Lung (tissue), 12 donors: ENCODE data around the gene DNAH17. TPM values are rescaled to one million over a fixed set of nuclear protein-coding genes. Genes with fewer than 3 reads are reported as not detected.

Experiments used
- ATAC-seq: fragments of 200-7000 bp; cut with Tn5 transposase; one replicate; pipeline ENCODE4 v1.9.1; 2020; ENCODE audit warnings: moderate number of reproducible peaks; ENCODE audit not compliant: insufficient read depth, low FRiP score
- DNase-seq, 3 donors: peaks; one replicate each; pipeline ENCODE4 v3.0.0-alpha.2; 2013 to 2017
- H3K27ac ChIP-seq, 2 donors: one replicate each; pipeline ENCODE4 v1.5.1; 2013; ENCODE audit warnings: mild to moderate bottlenecking in 2 of 2, moderate library complexity in 2 of 2, control low read depth in 1 of 2, inconsistent platforms in 1 of 2, low read depth in 1 of 2, low read length in 1 of 2
- H3K27me3 ChIP-seq, 3 donors: one replicate each; pipeline ENCODE4 v1.5.1; 2013; ENCODE audit warnings: low read length in 2 of 3; ENCODE audit not compliant: control insufficient read depth in 3 of 3, insufficient read depth in 3 of 3
- H3K36me3 ChIP-seq, 4 donors: one replicate each; pipeline ENCODE4 v1.5.1; 2013; ENCODE audit warnings: low read length in 4 of 4, mild to moderate bottlenecking in 1 of 4, moderate library complexity in 1 of 4; ENCODE audit not compliant: control insufficient read depth in 4 of 4, insufficient read depth in 4 of 4
- H3K4me1 ChIP-seq, 5 donors: one replicate each; pipeline ENCODE4 v1.5.1; 2013; ENCODE audit warnings: low read length in 5 of 5, mild to moderate bottlenecking in 2 of 5, moderate library complexity in 1 of 5; ENCODE audit not compliant: control insufficient read depth in 5 of 5, insufficient read depth in 5 of 5
- H3K4me3 ChIP-seq: one replicate; pipeline ENCODE4 v1.5.1; 2013; ENCODE audit warnings: mild to moderate bottlenecking, control low read depth, moderate library complexity
- H3K9ac ChIP-seq, 2 donors: one replicate each; pipeline ENCODE4 v1.5.1; 2013; ENCODE audit warnings: low read length in 2 of 2, control low read depth in 1 of 2; ENCODE audit not compliant: insufficient read depth in 1 of 2
- H3K9me3 ChIP-seq, 4 donors: one replicate each; pipeline ENCODE4 v1.5.1; 2013; ENCODE audit warnings: low read length in 3 of 4, mild to moderate bottlenecking in 1 of 4, moderate library complexity in 1 of 4; ENCODE audit not compliant: control insufficient read depth in 4 of 4, insufficient read depth in 3 of 4
- CTCF ChIP-seq: IDR thresholded peaks from 2 replicates; pipeline ENCODE4 v1.5.1; 2012; ENCODE audit warnings: mild to moderate bottlenecking; ENCODE audit errors: control extremely low read depth, extremely low read depth
- WGBS, 2 donors: extraction: QIAGEN DNeasy Blood & Tissue Kit; methylation state at CpG; one replicate each; pipeline ENCODE4 v1.1.7; 2013; 5-methylcytosine and 5-hydroxymethylcytosine counted together
- polyA plus RNA-seq, 2 donors: library from polyadenylated mRNA; stranded (reverse); fragments of 200-250 nt; gene quantifications; one replicate each; pipeline ENCODE4 v1.2.1, GENCODE V29; 2013
- total RNA-seq, 2 donors: library from RNA; depleted of rRNA in 1 of 2; stranded (reverse); fragments of >200 nt in 1 of 2; gene quantifications; one replicate each; pipeline ENCODE4 v1.2.1, GENCODE V29; 2014 to 2021
- donor health status: control.
- donor health status: control.
- donor health status: Bipolar disorder and iron deficiency.
- donor health status: healthy.
- donor health status: DM: yes; HTN: yes; CAD: no.

DNAH17 gene
- total and polyA plus RNA-seq, 4 donors, result 0.44 to 1.6 (median 1.2) TPM

GRCh38 chr17:78393575-78393974, 183.6 kb downstream of the DNAH17 start:
- Histone ChIP-seq H3K9ac (no peak overlapping the region), H3K36me3 (peaks cover 2 to 39% (median 14%) of the 10 kb centered on the region in 4 donors), H3K27me3 (no peaks in the 10 kb centered on the region), H3K4me3 (no peak overlapping the region), H3K27ac (no peak overlapping the region), H3K9me3 (no peaks in the 10 kb centered on the region), H3K4me1 (peaks cover 0 to 41% (median 0%) of the 10 kb centered on the region in 5 donors)
- ATAC-seq (no peak), DNase-seq (peak in 2 of 3 donors; percentile 51 to 65)
- TF ChIP-seq CTCF, result no peak
- 82 to 83% methylated on average over 4 of the region's 4 CpGs for WGBS, 2 donors

DNA sequence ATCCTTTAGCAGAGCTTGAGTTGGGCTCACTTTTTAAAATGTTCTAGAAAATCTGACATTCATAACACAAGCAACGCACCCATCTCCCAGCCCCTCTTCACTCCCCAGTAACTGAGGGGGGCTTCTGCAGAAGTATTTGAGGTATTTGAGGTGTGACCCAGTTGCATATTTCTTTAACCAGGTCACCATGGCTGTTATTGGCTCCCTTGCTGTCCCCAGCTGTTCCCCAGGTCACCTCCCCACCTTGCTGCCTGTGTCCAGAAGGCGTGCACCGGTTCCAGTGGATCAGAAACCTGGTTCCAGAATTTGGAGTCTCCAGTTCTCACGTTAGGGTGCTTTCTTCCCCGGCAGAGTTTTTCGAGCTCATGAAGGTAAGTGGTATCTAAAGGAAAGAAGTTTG, 184.9 kb downstream of the DNAH17 start:
- H3K36me3 ChIP-seq, result peaks cover 0 to 29% (median 6%) of the 10 kb centered on the region in 4 donors
- no peak overlapping the region for H3K27ac ChIP-seq
- no peak overlapping the region for H3K4me3 ChIP-seq
- H3K4me1 ChIP-seq, result peaks cover 0 to 45% (median 6%) of the 10 kb centered on the region in 5 donors
- no peak for ATAC-seq
- no peaks in the 10 kb centered on the region for H3K27me3 ChIP-seq
- TF ChIP-seq CTCF, result no peak
- H3K9me3 ChIP-seq, result no peaks in the 10 kb centered on the region
- DNase-seq, result no peak
- WGBS, 2 donors, result 88 to 92% methylated on average over 6 of the region's 6 CpGs
- H3K9ac ChIP-seq, result no peak overlapping the region

- no peaks in the 10 kb centered on the region for H3K27me3 ChIP-seq
- no peak for TF ChIP-seq CTCF
- ATAC-seq (no peak), DNase-seq (no peak)
- no peaks in the 10 kb centered on the region for H3K9me3 ChIP-seq
- no peak overlapping the region for H3K4me3 ChIP-seq
- peak overlapping the region in 1 of 2 donors; percentile 2 for H3K27ac ChIP-seq
- WGBS, 2 donors, result 65 to 82% methylated on average over 4 of the region's 4 CpGs
- H3K9ac ChIP-seq, result no peak overlapping the region
- H3K36me3 ChIP-seq, result peaks cover 0 to 27% (median 5%) of the 10 kb centered on the region in 4 donors
- H3K4me1 ChIP-seq, result peaks cover 0 to 45% (median 6%) of the 10 kb centered on the region in 5 donors
Measured at GRCh38 chr17:78391843-78392242, 185.4 kb downstream of the DNAH17 start.

GRCh38 chr17:78391051-78391431, 186.2 kb downstream of the DNAH17 start:
- H3K4me1 ChIP-seq, result peaks cover 2 to 46% (median 9%) of the 10 kb centered on the region in 5 donors
- H3K9ac ChIP-seq, result no peak overlapping the region
- no peak for DNase-seq
- H3K36me3 ChIP-seq, result peaks cover 0 to 21% (median 3%) of the 10 kb centered on the region in 4 donors
- TF ChIP-seq CTCF, result no peak
- WGBS, 2 donors, result 95 to 96% methylated on average over 11 of the region's 11 CpGs
- H3K4me3 ChIP-seq, result no peak overlapping the region
- no peaks in the 10 kb centered on the region for H3K27me3 ChIP-seq
- ATAC-seq, result no peak
- H3K9me3 ChIP-seq, result no peaks in the 10 kb centered on the region
- H3K27ac ChIP-seq, result peak overlapping the region in 1 of 2 donors; percentile 55
